ENCODE data around the gene BRMS1.

BRMS1 gene

DNA sequence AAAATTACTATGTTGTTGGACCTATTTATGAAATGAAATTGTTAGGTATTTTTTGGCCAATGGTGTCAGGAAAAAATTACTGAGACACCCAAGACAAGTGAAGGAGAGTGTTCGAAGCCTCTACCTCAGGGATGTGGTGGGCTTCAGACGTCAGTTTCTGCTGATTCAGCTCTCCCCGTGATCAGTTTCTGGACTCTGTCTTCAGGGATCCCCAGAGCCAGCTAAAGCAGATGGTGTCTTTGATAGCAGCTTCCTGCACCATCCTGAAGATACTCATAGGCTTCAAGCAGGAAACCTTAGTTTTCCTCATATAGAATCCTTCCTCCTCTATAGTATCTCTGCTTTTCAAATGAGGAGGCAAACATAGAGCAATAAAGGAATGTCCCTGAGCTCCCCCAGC is 35.4 kb downstream of the BRMS1 start:
- no peak for DNase-seq (ENCODE audit: low read depth)

DNA sequence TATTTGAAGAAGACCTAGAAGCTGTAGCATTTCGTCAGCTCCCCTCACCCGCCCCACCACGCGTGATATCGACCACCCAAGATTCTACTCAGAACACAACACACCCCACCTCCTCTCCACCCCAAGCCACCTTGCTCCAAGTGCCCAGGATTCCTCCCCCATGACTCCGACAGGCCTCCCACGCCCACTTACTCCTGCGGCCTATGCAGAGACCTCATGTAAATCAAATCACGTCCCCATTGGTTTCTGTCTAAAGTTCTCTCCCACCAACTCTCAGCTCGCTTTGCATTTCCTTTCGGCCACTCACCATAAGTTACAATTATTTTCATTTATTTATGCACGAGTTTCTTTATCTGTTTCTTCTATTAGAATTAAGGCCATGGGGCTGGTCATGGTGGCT is 42.2 kb downstream of the BRMS1 start:
- DNase-seq (ENCODE audit: low read depth): no peak

DNA sequence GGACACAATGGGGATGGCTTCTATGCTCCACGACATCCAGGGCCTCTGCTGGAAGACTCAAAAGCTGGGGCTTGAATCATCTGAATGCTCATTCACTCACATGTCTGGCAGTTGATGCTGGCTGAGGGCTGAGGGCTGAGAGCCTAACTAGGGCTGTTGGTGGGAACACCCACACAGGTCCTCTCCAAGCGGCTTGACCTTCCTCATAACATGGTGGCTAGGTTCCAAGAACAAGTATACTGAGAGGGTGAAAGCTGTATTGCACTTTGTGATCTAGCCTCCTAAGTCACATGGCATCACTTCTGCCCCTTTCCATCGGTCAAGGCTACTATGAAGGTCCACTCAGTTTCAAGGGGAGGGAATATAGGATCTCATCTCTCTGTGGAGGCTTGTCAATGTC is 45.7 kb downstream of the BRMS1 start:
- no peak for DNase-seq (ENCODE audit: low read depth)

DNA sequence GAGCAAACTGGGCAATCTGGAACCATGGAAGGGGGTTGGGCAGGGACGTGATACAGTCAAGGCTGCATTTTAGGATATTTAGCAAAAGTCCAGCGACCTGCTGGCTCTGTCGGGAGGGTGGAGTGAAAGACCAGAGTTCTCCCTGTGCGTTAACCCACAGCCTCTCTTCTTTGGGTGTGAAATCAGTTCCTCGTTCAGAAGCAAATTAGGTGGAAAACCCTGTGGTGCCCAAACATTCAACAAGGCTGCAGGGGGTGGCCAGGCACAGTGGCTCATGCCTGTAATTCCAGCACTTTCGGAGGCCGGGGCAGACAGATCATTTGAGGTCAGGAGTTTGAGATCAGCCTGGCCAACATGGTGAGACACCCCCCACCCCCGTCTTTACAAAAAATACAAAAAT is 47.3 kb downstream of the BRMS1 start:
- DNase-seq (ENCODE audit: low read depth): no peak

DNA sequence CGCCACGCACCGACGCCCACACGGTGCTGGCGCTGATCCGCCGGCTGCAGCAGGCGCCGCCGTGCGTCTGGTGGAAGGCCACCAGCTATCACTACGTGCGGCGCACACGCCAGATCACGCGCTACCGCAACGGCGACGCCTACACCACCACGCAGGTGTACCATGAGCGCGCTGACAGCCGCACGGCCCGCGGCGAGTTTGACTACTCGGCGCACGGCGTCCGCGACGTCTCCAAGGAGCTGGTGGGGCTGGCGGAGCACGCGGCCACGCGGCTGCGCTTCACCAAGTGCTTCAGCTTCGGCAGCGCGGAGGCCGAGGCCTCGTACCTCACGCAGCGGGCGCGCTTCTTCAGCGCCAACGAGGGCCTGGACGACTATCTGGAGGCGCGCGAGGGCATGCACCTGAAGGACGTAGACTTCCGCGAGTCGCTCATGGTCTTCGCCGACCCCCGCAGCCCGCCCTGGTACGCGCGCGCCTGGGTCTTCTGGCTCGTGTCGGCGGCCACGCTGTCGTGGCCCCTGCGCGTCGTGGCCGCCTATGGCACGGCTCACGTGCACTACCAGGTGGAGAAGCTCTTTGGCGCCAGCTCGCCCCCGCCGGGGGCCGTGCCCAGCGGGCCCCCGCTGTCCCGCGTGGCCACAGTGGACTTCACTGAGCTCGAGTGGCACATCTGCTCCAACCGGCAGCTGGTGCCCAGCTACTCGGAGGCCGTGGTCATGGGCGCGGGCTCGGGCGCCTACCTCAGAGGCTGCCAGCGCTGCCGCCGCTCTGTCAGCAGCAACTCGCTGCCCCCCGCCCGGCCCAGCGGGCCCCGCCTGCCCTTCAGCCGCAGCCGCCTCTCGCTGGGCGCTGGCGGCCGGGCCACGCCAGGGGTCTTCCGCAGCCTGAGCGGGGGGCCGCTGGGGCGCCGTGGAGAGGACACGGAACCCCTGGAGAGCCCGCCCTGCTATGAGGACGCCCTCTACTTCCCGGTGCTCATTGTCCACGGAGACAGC is 50.0 kb downstream of the BRMS1 start:
- DNase-seq (ENCODE audit: low read depth): no peak

DNA sequence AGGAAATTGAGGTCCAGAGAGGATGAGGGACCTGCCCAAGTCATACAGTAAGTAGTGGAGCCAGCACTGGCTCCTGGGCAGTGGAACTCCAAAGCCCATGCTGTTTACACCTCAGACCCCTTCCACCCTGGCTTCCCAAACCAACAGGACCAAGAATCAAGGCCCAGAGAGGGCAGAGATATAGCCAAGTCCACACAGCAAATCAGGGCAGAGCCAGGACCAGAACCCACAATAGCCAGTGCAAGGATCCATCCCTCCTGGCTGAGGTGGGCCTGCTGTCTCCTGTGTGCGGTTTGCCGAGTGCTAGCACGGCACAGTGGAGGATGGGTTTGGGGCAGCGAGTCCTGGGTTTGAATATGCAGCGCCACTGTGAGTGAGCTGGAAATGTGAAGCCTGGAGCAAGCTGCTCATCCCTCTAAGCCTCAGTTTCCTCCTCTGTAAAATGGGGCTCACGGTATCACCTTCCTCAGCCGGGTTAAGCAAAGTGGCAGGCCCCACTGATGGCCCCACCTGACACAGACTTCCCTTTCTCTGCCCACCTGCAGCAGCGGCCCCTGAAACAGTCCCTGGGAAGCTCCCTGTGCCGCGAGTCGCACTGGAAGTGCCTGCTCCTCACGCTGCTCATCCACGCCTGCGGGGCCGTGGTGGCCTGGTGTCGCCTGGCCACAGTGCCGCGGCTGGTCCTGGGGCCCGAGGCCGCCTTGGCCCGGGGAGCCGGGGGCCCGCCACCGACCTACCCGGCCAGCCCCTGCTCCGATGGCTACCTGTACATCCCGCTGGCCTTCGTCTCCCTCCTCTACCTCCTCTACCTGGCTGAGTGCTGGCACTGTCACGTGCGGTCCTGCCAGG is 50.9 kb downstream of the BRMS1 start:
- no peak for DNase-seq (ENCODE audit: low read depth)

DNA sequence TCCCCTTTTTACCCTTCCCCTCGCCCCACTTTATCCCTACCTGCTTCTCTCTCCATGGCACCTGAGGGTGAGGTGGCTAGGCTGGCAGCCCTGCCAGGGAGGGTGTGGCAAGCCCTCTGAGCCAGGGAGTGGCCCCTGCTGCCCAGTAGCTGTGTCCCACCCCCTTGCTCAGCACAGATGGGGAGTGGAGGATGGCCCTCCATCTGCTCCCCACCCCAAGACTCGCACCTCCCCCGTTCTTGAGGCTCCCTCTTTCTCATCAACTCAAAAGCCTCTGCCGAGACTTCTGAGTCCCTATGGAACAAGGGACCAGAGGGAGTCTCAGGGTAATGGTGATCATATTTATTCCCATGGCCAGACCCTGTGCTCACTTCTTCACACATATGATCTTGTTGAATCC is 51.6 kb downstream of the BRMS1 start:
- DNase-seq (ENCODE audit: low read depth): no peak

DNA sequence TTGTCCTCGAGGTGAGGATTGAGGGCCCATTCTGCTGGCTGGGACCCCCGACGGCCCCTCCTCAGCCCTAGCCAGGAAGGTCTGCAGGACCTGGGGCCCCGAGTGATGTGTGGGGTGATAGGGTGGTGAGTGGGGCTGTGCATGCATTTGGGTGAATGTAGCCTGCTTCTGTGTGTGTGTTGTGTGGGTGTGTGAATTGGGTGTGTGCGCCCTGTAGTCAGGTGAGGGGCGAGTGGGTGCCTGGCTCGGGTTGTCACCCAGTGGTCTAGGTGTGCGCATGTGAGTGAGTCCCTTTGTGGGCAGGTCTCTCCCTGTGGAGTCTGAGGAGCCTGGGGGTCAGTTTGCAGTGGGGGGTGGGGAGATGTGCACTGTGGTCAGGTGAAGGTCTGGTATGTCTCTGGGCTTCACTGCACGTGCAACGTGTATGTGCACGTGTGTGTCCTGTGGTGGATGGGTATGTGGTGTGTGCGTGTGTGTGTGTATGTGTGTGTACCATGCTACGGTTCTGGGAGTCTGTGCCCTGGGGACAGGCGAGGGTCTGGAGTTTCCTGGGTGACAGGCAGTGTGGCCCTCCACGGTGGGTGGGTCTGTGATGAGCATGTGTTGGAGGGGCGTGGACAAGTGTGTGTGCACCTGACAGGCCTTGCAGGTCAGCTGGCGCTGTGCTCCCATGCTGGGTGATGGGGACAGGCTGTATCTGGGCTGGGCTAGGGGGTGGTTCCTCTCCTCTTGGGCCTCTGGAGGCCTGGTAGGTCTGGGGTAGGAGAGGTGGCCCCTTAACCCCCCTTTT is 52.2 kb downstream of the BRMS1 start:
- DNase-seq (ENCODE audit: low read depth): no peak

DNA sequence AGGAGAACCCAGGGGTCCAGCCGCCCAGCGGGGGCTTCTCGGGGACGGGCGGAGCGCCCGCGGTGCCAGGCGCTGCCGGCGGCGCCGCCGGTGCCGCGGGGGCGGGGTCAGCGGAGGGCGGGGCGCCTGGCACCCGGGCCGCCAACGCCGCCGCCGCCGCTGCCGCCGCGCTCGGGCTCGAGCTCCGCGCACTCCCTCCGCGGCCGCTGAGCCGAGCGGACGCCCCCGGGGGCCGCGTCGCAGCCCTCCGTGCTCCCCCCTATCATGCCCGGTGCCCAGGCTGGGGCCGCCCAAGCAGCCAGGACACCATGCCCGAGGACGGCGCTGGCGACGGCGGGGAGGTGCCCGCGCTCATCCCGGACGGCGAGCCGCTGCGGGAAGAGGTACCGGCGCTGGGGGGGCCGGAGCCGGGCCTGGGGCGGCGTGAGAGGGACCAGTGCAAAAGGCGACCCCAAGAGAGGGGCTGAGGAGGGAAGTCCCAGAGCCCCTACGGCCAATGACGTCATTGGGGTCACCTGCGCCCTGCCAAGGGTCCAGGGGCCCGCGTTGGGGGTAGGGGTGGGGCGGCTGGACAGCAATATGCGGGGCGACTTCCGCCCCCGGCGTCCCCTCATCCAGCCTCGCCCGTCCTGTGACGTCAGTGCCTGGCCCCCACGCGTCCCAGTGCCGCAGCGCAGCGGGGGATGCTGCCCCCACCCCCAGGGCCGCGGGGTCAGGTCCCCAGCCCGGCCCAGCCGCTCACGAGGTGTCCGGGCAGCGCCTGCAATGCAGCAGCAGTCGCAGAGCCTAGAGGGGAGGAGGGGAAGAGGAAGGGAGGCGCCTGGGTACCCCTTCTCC is 53.0 kb downstream of the BRMS1 start, which contains the start of gene TMEM151A:
Gene TMEM151A, plus strand, starts transcription at position 189 of the 837 bp plus-strand sequence. Its CDS starts 120 bp downstream, at position 309.
- no peak for DNase-seq (ENCODE audit: low read depth)

DNA sequence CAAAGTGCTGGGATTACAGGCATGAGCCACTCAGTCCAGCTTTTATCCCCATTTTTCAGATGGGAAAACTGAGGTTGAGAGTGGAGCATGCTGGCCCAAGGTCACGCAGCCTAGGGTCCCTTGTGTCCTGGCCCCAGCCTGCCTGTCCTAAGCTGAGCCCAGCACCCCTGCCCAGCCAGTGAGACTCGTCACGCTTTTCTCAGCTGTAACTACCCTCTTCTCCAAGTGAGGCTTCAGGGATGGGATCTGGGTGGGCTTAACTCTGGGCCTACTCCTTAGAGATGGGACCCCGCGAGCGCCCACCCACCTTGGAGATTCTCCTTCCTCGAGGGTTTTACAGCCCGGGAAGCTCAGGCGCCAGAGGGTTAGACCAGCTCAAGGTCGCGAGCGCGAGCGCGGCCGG is 53.6 kb downstream of the BRMS1 start:
- no peak for DNase-seq (ENCODE audit: low read depth)

DNA sequence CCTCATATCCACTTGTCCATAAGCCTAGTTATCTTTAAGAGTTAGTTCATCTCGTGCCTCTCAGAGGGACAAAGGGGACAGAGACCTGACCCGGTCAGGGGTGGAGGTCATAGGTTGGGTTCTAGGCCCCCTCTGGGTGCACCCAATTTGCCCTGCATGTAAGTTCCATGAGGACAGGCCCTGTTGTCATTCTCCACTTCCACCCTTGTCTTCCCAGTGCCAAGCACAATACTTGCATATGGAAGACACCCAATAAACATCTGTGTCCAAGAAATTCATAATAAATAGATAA is 54.6 kb downstream of the BRMS1 start:
- DNase-seq (ENCODE audit: low read depth): no peak

DNA sequence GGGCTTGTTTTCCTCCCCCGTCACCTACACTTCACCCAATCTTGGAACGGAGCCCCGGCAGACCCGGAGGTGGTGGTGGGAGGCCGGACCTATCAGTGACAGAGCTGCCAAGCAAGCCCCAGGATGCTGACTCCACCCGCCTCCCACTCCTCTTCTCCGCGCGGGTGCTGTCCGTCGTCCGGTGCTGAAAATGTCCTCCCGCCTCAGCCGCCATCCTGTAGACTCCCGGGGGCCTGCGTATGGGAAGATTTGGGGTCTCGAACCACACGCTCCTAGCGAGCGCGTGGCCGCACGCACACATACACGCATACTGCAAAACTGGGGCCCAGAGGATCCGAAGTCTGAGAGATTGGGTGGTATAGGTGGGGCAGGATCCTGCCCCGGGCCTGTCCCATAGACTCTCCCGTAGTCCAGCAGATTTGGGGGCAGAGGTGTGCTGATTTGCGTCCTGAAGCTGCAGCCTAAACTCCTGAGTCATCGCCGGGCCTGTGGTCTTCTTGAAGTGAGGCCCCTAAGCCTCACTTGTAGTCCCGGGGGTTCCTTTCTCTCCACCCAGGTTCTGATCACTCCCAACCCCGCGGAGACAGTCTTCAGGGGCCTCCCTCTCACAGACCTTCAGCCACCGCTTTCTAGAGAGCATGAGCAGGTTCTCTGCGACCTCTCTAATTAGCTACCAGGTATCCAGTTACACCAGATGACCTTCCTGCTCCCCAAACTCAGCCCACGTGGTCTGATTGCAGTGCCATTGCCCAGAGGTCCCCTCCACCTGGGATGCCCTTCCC is 55.2 kb downstream of the BRMS1 start:
- no peak for DNase-seq (ENCODE audit: low read depth)

DNA sequence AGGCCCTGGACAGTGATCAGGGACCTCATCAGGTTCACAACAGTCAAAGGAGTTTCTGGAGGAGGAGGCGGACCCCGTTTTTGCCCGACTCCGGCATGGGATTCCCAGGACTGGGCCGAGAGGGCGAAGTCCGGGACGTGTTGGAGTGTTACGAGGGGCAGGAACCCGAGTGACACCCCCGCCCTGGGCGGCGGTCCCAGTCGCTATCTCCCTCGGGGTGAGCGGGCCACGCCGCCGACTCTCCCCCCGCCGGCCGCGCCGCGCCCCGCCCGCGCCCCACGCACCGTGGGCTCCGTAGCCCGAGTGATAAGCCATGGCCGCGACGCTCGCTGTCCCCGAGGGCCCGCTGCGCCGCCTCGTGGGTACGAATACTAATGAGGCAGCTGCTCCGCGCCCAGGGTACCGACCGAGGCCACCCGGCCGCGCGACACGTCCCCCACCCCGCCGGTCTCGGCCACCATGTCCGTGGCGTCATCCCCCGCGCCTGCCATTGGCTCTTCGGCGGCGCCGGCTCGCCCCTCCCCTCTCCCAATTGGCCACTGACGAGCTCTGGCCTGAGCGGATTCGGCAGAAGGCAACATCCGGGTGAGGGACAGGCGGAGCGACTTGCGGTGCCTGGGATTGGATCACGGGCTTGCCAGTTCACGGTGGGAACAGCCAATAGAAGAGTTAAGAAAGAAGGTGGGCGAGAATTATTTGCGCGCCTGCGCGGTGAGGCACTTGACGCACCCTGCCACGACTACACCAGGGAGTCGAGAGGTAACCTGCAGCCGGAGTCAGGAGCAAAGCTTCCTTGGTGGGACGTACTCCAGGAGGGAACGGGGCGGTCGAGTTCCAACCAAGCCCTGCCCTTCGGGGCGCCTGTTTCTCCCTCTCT is 56.0 kb downstream of the BRMS1 start, which contains the start of gene YIF1A:
Gene YIF1A, minus strand, starts transcription at position 473 of the 877 bp plus-strand sequence. Its CDS starts 158 bp downstream, at position 315.
- peak; percentile 100 for DNase-seq (ENCODE audit: low read depth)

DNA sequence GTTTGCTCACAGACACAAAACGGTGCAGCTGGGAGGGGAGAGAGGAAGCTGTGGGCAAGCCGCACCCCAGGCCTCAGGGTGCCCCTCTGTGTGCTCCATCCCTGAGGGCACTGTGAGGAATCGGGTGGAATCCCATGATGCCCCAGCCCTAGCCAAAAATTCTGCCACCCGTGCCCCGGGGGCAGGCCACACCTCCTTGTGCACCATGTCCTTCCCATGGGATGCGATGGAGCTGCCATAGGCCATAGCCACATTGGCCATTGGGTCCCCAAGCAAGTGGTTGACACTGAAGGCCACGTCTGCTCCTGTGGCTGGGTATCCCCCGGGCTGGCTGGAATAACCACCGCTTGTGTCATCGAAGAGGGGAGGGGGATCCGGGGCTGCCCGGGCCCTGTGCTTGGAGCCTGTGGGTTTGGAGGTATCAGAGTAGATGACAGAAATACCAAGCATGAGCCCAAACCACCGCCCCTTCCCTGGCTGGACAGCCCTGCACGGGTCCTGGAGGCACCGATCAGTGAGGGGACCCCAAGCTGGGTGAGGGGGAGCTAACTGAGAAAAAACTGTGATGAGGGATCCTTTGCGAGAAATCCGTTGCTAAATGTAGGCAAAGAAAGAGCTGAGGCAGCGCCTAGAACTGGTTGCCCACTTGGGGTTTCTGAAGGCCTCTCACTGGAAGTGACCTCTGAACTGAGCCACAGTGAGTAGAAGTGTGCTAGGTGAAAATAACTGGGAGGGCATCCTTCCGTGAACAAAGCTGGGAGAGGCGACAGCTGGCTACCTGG is 56.8 kb downstream of the BRMS1 start:
- DNase-seq (ENCODE audit: low read depth): no peak

Measured in fibroblast of gingiva (primary cell).